ENCODE measurements around the gene TACC3.

DNA sequence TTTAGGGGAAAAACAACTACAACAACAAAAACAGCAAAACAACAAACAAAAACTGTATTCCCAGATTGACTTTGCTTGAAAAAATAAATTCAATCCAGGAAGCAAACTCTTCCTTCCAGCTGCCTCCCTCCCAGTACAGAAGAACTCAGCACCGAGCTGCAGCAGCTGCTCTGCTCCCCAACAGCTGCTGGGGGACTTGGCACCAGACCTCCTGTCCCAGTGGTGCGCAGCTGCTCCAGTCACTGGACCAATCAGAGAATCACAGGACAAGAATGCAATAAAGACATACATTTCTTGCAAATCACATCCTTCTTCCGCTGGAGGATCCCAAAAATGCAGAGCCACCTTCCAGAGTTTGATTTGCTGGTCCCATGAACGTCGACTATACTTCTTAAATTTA, 25.4 kb upstream of the TACC3 start:
- TF ChIP-seq, protein P1, sequence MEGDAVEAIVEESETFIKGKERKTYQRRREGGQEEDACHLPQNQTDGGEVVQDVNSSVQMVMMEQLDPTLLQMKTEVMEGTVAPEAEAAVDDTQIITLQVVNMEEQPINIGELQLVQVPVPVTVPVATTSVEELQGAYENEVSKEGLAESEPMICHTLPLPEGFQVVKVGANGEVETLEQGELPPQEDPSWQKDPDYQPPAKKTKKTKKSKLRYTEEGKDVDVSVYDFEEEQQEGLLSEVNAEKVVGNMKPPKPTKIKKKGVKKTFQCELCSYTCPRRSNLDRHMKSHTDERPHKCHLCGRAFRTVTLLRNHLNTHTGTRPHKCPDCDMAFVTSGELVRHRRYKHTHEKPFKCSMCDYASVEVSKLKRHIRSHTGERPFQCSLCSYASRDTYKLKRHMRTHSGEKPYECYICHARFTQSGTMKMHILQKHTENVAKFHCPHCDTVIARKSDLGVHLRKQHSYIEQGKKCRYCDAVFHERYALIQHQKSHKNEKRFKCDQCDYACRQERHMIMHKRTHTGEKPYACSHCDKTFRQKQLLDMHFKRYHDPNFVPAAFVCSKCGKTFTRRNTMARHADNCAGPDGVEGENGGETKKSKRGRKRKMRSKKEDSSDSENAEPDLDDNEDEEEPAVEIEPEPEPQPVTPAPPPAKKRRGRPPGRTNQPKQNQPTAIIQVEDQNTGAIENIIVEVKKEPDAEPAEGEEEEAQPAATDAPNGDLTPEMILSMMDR (IDR thresholded peaks at IDR 0.05): no peak
- TF ChIP-seq POLR2A (IDR thresholded peaks at IDR 0.05) (no peak), POLR2AphosphoS5 (IDR thresholded peaks at IDR 0.05) (no peak), EP300 (IDR thresholded peaks at IDR 0.05) (no peak)

Measured in upper lobe of left lung (tissue), 4 donors.